SK-MEL-5 (cell line): ENCODE measurements around the gene TTC28. TPM values are rescaled to one million over a fixed set of nuclear protein-coding genes. Genes with fewer than 3 reads are reported as not detected.

Source experiments
- DNase-seq: peaks from one replicate; pipeline ENCODE4 v3.0.0-alpha.2; 2016; ENCODE audit warnings: low read depth, low spot score
- in situ Hi-C: cut with HindIII; loops from 2 replicates; pipeline ENCODE4 v1.10.0; 2016; ENCODE audit warnings: low sequenced_read_pairs, high pct_unique_total_duplicates, low pct_unique_long_range_greater_than_20kb
- total RNA-seq: library from RNA; depleted of rRNA; stranded (reverse); fragments of >200 nt; shearing (Covaris generic); gene quantifications from 2 replicates; pipeline ENCODE4 v1.2.3, GENCODE V29; 2014

The TTC28 gene
- total RNA-seq, 1 experiment from 2014 or later: 5.8 TPM

DNA sequence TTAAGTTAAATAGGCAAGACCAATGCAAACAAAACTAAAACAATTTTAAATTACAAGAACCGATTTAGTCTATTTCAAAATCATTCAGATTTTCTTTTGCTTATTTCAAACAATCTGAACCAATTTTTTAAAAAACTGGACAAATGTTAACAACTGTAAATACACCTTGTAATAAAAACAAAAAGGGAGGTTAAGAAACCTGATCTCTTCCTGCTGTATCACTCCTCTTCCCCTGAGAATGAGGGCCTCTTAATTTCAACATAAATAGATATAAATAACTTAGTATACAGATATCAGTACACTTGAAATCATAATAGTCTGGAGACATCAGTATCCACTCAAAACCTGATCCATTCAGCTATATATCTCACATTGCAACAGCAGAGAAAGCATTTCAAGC is 346.6 kb downstream of the TTC28 start:
- in situ Hi-C loops: no loop called here
- DNase-seq: no peak

GRCh38 chr22:28332410-28332809 is 347.2 kb downstream of the TTC28 start:
- in situ Hi-C loops: no loop called here
- no peak for DNase-seq

GRCh38 chr22:28331695-28332094 is 347.9 kb downstream of the TTC28 start:
- no peak for DNase-seq
- in situ Hi-C loops: no loop called here

DNA sequence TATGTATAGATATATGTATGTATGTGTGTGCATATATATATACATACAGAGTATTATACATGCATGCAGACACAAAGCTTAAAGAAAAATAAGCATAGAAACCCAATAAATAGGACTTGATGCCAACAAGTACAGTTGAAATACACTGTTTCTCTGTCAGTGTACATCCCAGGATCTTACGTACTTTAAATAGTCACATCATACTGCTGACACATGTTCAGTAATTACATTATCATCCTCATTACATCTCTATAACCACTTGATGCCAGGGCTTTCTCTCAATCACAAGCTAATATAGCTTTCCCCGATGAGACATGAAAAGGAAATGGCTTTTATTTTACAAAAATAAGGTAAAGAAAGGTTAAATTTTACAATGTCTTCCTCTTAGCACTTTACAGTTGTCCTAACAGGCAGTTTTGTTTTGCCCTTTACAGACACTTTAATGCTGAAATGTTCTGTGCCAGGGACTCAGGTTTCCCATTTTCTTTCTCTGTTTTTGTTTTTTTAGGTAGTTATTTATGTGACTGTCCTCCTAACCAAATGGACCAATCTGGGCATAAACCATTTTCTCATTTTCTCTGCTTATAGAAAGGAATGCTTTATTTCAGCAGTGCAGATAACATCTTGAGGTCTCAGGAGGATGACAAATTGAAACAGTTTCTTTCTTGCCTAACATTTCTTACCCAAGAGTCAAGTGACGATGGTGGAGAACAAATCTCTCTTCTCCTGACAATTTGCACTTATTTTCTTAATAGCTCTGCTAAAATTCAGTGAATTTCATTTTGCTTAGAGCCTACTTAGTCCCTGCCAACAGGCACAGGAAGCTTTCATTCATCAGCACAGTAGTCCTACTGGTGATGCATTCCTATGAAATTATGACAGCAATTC is 350.2 kb downstream of the TTC28 start:
- in situ Hi-C loops: no loop called here
- no peak for DNase-seq

- in situ Hi-C loops: no loop called here
- no peak for DNase-seq
These were observed 350.9 kb downstream of the TTC28 start for GRCh38 chr22:28328756-28329155.

GRCh38 chr22:28316014-28316413 is 363.6 kb downstream of the TTC28 start:
- in situ Hi-C loops: loop anchor here (25.0 kb wide), 1 partner anchor 96 kb away; no protein-coding TSS in a partner anchor
- no peak for DNase-seq

- in situ Hi-C loops: loop anchor here (25.0 kb wide), 1 partner anchor 97 kb away; no protein-coding TSS in a partner anchor
These were observed 364.7 kb downstream of the TTC28 start for GRCh38 chr22:28314959-28315358.

DNA sequence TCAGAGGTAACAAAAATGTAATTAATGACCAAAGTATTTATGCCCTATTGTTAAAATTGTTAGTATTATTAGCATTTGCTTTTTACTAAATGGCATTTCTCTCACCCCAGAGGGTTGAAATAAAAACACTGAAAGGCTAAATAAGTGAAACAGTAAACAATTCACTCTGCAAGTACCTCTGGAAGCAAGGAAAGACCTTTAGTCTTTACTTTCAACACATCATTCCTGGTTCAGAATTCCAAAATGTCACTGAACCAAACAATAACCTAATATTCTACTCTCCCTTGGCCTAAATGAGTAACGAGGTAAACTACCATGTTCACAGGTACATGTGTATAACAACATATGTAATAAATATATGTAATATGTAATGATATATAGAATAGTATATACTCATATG is 369.3 kb downstream of the TTC28 start:
- no peak for DNase-seq
- in situ Hi-C loops: loop anchor here (25.0 kb wide), 1 partner anchor 102 kb away; no protein-coding TSS in a partner anchor

More at GRCh38 chr22:28314959-28315358, 364.7 kb downstream of the TTC28 start:
- no peak for DNase-seq

DNA sequence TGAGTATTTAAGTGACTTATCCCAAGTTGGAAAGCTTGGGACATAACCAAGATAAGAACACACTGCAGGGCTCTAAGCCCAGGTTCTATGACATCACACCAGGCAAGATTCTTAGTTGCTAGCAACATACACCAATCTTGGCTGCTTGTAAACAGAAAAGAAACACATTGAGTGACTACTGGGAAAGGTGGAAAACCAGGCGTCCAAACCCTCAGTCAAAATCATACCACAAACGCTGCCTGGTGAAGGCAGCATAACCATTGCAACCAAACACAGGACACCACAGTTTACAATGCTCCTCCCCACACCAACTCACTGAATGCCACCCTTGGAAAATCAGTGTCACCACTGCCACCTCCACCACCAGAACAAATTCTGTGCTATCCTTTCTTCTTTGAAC is 379.9 kb downstream of the TTC28 start:
- no peak for DNase-seq
- in situ Hi-C loops: loop anchor here (25.0 kb wide), 1 partner anchor 113 kb away; no protein-coding TSS in a partner anchor

DNA sequence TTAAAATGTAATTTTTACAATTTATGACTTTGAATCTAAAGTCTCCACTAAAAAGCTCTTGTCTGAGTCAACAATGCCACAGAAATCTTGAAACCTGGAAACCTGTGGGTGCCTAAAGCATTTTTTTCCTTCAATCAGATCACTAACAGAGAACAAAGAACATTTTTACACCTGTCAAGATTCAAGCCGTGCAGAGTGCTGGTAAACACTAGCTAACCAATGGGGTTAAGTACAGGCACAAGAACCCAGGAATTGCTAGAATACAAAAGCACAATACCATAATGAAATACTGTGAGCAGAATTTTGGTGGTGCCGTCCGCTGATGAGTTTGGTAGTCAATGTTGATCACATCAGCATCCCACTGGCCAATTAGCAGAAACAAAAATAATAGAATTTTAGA is 380.3 kb downstream of the TTC28 start:
- DNase-seq: no peak
- in situ Hi-C loops: no loop called here

GRCh38 chr22:28297504-28297903 is 382.1 kb downstream of the TTC28 start:
- DNase-seq: peak; percentile 94
- in situ Hi-C loops: no loop called here

DNA sequence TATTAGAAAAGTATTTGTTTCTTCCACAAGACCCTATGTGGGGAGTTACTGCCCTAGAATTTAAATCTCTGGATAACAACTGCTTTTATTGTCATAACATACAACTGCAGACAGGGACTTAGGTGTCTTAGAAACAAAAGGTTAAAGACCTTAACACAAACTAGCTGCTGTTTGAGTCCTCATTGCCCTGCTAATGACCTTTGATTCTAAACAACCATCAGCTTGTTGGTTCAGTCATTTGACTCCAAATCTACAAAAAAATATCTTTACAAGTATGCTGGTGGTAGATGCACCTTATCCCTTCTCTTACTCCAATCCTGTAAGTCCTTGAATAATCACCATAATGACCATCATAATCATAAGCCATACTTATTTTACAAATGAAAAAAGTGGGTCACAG is 383.2 kb downstream of the TTC28 start:
- in situ Hi-C loops: no loop called here
- DNase-seq: peak; percentile 10

DNA sequence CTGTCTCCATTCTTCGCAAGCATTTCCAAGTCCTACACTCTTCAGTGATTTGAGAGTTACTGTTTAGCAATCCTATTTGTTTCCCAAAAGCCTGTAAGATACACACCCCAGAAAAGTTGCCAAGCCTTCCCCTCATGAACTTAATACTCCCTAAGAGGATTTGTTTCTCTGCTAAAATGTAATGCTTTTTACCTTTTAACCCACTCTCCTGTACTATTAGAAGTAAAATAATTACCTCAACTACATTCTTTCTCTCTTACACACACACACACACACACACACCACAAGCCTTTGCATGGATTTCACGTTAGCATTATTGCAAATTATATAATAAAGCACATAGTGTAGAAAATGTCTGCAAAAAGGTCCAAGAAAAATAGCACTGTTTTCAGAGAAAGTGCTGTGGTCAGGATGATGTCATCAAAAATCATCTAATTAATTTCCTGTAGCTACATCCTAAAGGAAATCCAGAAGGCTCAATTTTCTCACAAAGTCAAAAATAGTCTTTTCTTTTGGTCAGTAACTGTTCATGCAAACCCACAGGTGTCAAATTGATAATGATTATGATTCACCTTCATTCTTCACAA is 396.5 kb downstream of the TTC28 start:
- DNase-seq: no peak
- in situ Hi-C loops: no loop called here

GRCh38 chr22:28282405-28283067 is 397.1 kb downstream of the TTC28 start:
- DNase-seq: no peak
- in situ Hi-C loops: no loop called here

- DNase-seq: no peak
- in situ Hi-C loops: no loop called here
These were observed 399.8 kb downstream of the TTC28 start for GRCh38 chr22:28279888-28280287.

DNA sequence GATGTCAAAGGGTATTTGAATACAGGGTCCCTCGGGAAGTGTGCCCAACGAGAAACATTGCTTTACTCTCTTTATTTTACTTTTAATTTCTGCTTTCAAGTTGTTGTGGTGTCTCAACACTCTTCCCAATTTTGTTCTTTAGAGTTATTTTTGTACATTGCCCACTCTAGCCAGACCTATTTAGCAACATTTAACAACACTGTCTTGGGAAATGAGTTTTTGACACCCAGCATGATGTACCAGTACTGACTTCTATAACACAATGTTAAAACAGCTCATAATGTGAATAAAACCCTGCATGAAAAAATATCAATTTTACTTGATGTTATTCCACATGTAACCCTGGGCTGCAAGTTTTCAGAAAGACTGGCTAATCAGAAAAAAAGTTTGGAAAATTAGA is 410.4 kb downstream of the TTC28 start:
- DNase-seq: no peak
- in situ Hi-C loops: no loop called here

GRCh38 chr22:28268850-28269249 is 410.8 kb downstream of the TTC28 start:
- DNase-seq: no peak
- in situ Hi-C loops: no loop called here

DNA sequence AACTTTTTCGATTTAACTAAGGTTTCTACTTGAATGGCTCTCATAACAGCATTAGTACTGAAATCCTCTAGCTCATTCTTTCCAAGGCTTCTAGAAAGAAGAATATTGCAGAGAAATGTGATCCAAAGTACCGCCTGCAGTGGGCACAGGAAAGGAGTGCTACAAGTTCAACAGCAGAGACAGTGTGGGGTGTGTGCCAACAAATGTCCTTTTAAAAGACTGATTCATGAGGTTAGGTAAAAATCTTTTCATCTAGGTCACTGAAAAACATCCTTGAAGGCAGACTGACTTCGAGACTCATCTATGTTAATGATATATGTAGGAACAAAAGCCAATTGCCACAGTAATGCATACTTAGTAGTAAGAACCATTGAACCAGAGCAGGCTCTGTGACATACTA is 411.5 kb downstream of the TTC28 start:
- in situ Hi-C loops: no loop called here
- no peak for DNase-seq
